Testis (tissue), 2 donors: ENCODE results near the gene MSL3.

Experiments
- CTCF ChIP-seq, 3 experiments: fragments of 450-650 bp in 2 of 3; fragments of 200-600 bp in 1 of 3; sonication (generic) in 1 of 3; IDR thresholded peaks; one replicate each; pipeline ENCODE4 v1.5.1; 2016 to 2019; ENCODE audit warnings: antibody characterized with exemption in 3 of 3, mild to moderate bottlenecking in 2 of 3, moderate library complexity in 1 of 3
- POLR2A ChIP-seq: fragments of 450-650 bp; IDR thresholded peaks from one replicate; pipeline ENCODE4 v1.6.1; 2017; ENCODE audit warnings: antibody characterized with exemption, mild to moderate bottlenecking, moderate library complexity

- TF ChIP-seq CTCF (IDR thresholded peaks at IDR 0.05): no peak
- no peak for TF ChIP-seq POLR2A
Observed at GRCh38 chrX:11733614-11734013, 24.4 kb upstream of the MSL3 start.
